NB4 (cell line): ENCODE measurements around the gene NOTCH1.

Experiments used
- CTCF ChIP-seq: IDR thresholded peaks from one replicate; pipeline ENCODE4 v1.5.1; 2012; ENCODE audit warnings: low read depth, low read length
- MAX ChIP-seq: IDR thresholded peaks from 2 replicates; pipeline ENCODE4 v1.6.1; 2011; ENCODE audit warnings: low read depth, low read length
- POLR2A ChIP-seq: IDR thresholded peaks from 2 replicates; pipeline ENCODE4 v1.6.1; 2011; ENCODE audit warnings: mild to moderate bottlenecking; ENCODE audit not compliant: insufficient read length; ENCODE audit errors: extremely low read depth

- TF ChIP-seq MAX (no peak), POLR2A (no peak), CTCF (no peak)
Observed at GRCh38 chr9:136558373-136558772, 12.5 kb upstream of the NOTCH1 start.
